PFSK-1 (cell line): ENCODE measurements around the gene HMGCS1.

Source experiments
- POLR2AphosphoS5 ChIP-seq: IDR thresholded peaks from 2 replicates; pipeline ENCODE4 v1.6.1; 2012; ENCODE audit warnings: low read depth, mild to moderate bottlenecking, control low read depth, low read length, moderate library complexity
- SIN3A ChIP-seq: IDR thresholded peaks from 2 replicates; pipeline ENCODE4 v1.6.1; 2012; ENCODE audit warnings: mild to moderate bottlenecking, low read length, moderate library complexity, borderline replicate concordance; ENCODE audit not compliant: insufficient read depth
- TAF1 ChIP-seq: IDR thresholded peaks from 2 replicates; pipeline ENCODE4 v1.6.1; 2012; ENCODE audit warnings: low read length, control low read depth, borderline replicate concordance; ENCODE audit not compliant: insufficient read depth
- TF ChIP-seq, protein P1 (sequence below), 2 experiments: IDR thresholded peaks; 2 replicates each; pipeline versions ENCODE4 v1.6.1 to v1.8.0; 2011 to 2012; ENCODE audit warnings: low read depth in 2 of 2, low read length in 2 of 2, control low read depth in 1 of 2, inconsistent platforms in 1 of 2, mild to moderate bottlenecking in 1 of 2, moderate library complexity in 1 of 2; ENCODE audit not compliant: insufficient read depth in 1 of 2

DNA sequence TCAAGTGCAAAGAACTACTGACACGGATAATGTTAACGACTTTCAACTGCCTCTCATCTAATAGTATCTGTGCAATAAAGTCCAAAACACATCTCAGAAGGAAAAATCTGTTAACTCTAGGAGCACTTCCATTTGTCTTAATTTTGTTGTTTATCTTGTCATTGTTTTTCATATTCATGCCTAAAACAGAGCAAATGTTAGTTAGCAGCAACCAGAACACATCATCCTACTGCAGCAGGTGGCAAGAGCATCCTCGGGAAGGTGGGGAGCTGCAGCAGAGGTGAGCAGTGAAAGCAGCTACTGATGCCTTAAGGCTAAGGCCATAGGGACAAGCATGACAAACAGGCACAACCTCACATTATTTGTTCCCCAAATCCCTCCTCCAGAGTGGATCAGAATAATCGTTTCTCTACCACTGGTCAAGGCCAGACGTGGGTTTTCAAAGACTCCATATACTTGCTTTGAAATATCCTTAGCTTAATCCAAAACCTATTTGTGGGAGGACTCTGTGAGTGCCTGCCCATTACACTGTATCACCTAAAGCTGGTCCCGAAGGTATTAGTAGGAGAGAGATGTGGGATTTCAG is 1.0 kb downstream of the HMGCS1 start:
- no peak for TF ChIP-seq POLR2AphosphoS5
- TF ChIP-seq, protein P1, sequence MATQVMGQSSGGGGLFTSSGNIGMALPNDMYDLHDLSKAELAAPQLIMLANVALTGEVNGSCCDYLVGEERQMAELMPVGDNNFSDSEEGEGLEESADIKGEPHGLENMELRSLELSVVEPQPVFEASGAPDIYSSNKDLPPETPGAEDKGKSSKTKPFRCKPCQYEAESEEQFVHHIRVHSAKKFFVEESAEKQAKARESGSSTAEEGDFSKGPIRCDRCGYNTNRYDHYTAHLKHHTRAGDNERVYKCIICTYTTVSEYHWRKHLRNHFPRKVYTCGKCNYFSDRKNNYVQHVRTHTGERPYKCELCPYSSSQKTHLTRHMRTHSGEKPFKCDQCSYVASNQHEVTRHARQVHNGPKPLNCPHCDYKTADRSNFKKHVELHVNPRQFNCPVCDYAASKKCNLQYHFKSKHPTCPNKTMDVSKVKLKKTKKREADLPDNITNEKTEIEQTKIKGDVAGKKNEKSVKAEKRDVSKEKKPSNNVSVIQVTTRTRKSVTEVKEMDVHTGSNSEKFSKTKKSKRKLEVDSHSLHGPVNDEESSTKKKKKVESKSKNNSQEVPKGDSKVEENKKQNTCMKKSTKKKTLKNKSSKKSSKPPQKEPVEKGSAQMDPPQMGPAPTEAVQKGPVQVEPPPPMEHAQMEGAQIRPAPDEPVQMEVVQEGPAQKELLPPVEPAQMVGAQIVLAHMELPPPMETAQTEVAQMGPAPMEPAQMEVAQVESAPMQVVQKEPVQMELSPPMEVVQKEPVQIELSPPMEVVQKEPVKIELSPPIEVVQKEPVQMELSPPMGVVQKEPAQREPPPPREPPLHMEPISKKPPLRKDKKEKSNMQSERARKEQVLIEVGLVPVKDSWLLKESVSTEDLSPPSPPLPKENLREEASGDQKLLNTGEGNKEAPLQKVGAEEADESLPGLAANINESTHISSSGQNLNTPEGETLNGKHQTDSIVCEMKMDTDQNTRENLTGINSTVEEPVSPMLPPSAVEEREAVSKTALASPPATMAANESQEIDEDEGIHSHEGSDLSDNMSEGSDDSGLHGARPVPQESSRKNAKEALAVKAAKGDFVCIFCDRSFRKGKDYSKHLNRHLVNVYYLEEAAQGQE (IDR thresholded peaks at IDR 0.05; ENCODE audit: insufficient read depth in 1 of 2, low read depth in 2 of 2, low read length in 2 of 2): no peak
- TF ChIP-seq TAF1: no peak
- TF ChIP-seq SIN3A: no peak
